Ectodermal cell (in vitro differentiated cells): ENCODE measurements around the gene ACOX1.

ENCODE experiments used
- H3K27ac ChIP-seq: 2 replicates; pipeline ENCODE4 v1.7.0; 2013; ENCODE audit warnings: mild to moderate bottlenecking, low read depth, low read length; ENCODE audit not compliant: insufficient read depth, poor library complexity, severe bottlenecking
- H3K27me3 ChIP-seq: 2 replicates; pipeline ENCODE4 v1.7.0; 2013; ENCODE audit warnings: mild to moderate bottlenecking, low read length; ENCODE audit not compliant: insufficient read depth, control insufficient read depth, poor library complexity, severe bottlenecking
- H3K36me3 ChIP-seq: one replicate; pipeline ENCODE4 v1.7.0; 2013; ENCODE audit warnings: low read length; ENCODE audit not compliant: control insufficient read depth, insufficient read depth
- H3K4me1 ChIP-seq: one replicate; pipeline ENCODE4 v1.7.0; 2013; ENCODE audit warnings: low read length; ENCODE audit not compliant: control insufficient read depth, insufficient read depth
- H3K4me3 ChIP-seq: 2 replicates; pipeline ENCODE4 v1.7.0; 2013; ENCODE audit warnings: low read depth, low read length, control low read depth; ENCODE audit not compliant: insufficient read depth
- H3K9me3 ChIP-seq: 2 replicates; pipeline ENCODE4 v1.7.0; 2013; ENCODE audit warnings: mild to moderate bottlenecking, low read length, moderate library complexity; ENCODE audit not compliant: control insufficient read depth
- WGBS, 2 experiments: methylation state at CpG; one replicate each; pipeline ENCODE4 v1.1.7; 2013; ENCODE audit warnings: missing lambda C conversion rate in 2 of 2; 5-methylcytosine and 5-hydroxymethylcytosine counted together

Gene ACOX1

DNA sequence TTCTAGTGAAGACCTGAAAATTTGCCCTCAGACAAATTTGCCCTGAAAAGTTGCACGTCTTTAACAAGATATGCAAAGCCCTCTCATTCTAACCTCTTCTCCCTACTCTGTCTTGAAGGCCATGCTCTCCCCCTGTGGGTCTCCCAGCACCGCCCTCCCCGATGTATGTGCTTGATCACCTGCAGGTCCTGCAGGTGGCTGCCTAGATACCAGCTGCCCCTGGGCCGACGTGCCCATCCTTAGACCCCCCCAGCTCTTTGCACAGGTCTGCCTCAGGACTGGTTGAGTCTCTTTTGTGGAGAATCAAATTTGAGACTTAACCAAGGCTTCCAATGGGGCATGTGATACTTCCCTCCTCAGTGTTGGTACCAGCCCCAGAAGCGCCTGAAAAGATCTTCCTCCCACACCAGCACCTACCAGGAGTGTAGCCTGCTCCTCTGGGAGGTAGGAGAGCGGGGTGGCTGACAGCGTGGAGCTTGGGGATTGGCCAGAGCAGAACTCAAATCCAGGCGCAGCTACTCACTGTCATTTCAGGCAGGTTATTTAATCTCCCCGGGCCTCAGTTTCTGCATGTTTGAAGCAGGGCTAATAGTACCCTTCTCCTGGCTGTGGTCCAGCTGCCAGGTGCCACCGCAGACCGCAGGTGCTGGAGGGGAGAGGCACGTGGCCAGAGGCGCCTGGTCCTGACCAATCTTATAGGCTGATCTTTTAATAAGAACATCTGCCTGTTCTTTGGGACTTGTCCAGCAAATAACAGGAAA is 69.7 kb downstream of the ACOX1 start:
- Histone ChIP-seq H3K27ac (no peak overlapping the region), H3K4me3 (no peak overlapping the region), H3K9me3 (no peaks in the 10 kb centered on the region), H3K36me3 (no peaks in the 10 kb centered on the region), H3K27me3 (no peaks in the 10 kb centered on the region), H3K4me1 (peaks cover 4% of the 10 kb centered on the region)
- WGBS, 2 experiments = 85 to 88% methylated on average over 14 of the region's 14 CpGs

- no peaks in the 10 kb centered on the region for H3K36me3 ChIP-seq
- no peak overlapping the region for H3K4me3 ChIP-seq
- peaks cover 6% of the 10 kb centered on the region for H3K4me1 ChIP-seq
- 90 to 92% methylated on average over 6 of the region's 6 CpGs for WGBS, 2 experiments
- H3K9me3 ChIP-seq = no peaks in the 10 kb centered on the region
- H3K27me3 ChIP-seq = no peaks in the 10 kb centered on the region
- no peak overlapping the region for H3K27ac ChIP-seq
Measured at GRCh38 chr17:75908201-75908600, 70.8 kb downstream of the ACOX1 start.

- Histone ChIP-seq H3K36me3 (peaks cover 8% of the 10 kb centered on the region), H3K4me1 (peaks cover 6% of the 10 kb centered on the region), H3K27ac (no peak overlapping the region), H3K4me3 (no peak overlapping the region), H3K9me3 (no peaks in the 10 kb centered on the region), H3K27me3 (no peaks in the 10 kb centered on the region)
- 95 to 97% methylated on average over 10 of the region's 10 CpGs for WGBS, 2 experiments
Measured at GRCh38 chr17:75906143-75906884, 72.7 kb downstream of the ACOX1 start.

DNA sequence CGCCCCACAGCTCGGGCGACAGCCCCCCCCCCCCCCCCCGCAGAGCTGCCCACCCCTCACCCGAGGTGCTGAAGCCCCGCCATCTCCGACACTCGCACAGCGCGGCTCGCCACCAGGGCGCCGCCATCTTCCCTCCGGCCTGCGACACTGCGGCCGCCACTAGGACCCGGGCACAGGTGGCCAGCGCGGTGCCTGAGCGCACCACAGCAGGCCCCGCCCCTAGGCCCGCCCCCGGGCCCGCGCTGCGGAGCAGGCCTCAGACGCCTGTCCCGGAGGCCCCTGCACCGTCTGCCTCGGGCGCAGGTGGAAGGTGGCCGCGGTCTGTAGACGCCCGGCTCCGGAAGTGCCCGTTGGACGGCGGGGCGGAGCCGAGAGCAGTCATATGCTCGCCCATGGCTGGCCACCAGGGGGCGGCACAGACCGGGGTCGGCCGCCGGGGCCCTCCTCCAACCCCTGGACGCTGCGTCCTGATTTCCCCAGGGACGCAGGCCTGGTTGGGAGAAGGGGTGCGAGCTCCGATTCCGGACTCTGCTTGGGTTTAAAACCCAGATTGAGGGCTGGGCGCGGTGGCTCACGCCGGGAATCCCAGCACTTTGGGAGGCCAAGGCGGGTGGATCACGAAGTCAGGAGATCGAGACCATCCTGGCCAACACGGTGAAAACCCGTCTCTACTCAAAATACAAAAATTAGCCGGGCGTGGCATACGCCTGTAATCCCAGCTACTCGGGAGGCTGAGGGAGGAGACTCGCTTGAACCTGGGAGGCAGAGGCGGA is 74.0 kb downstream of the ACOX1 start, which contains the start of gene MRPL38:
MRPL38 (minus strand) TSS at position 136 of the 773 bp plus-strand sequence; CDS start at position 127, 9 bp downstream.
- no peaks in the 10 kb centered on the region for H3K9me3 ChIP-seq
- peak within 1 kb of the TSS; percentile 94 for H3K4me3 ChIP-seq
- 9 to 10% methylated on average over 67 to 68 of the region's 69 CpGs for WGBS, 2 experiments
- H3K27me3 ChIP-seq = no peaks in the 10 kb centered on the region
- peak within 1 kb of the TSS; percentile 30 for H3K27ac ChIP-seq
- peaks cover 2% of the 10 kb centered on the region for H3K4me1 ChIP-seq
- H3K36me3 ChIP-seq = peaks cover 14% of the 10 kb centered on the region

GRCh38 chr17:75902406-75902805 is 76.6 kb downstream of the ACOX1 start:
- H3K36me3 ChIP-seq = peaks cover 24% of the 10 kb centered on the region
- WGBS, 2 experiments = 91 to 97% methylated on average over 6 of the region's 6 CpGs
- H3K27me3 ChIP-seq = no peaks in the 10 kb centered on the region
- H3K9me3 ChIP-seq = no peaks in the 10 kb centered on the region
- no peak overlapping the region for H3K27ac ChIP-seq
- H3K4me3 ChIP-seq = no peak overlapping the region
- peaks cover 3% of the 10 kb centered on the region for H3K4me1 ChIP-seq

- no peaks in the 10 kb centered on the region for H3K9me3 ChIP-seq
- H3K4me1 ChIP-seq = peaks cover 7% of the 10 kb centered on the region
- 89 to 91% methylated on average over 18 of the region's 18 CpGs for WGBS, 2 experiments
- H3K27me3 ChIP-seq = no peaks in the 10 kb centered on the region
- H3K27ac ChIP-seq = no peak overlapping the region
- no peak overlapping the region for H3K4me3 ChIP-seq
- peaks cover 24% of the 10 kb centered on the region for H3K36me3 ChIP-seq
Measured at GRCh38 chr17:75901727-75902126, 77.2 kb downstream of the ACOX1 start.

DNA sequence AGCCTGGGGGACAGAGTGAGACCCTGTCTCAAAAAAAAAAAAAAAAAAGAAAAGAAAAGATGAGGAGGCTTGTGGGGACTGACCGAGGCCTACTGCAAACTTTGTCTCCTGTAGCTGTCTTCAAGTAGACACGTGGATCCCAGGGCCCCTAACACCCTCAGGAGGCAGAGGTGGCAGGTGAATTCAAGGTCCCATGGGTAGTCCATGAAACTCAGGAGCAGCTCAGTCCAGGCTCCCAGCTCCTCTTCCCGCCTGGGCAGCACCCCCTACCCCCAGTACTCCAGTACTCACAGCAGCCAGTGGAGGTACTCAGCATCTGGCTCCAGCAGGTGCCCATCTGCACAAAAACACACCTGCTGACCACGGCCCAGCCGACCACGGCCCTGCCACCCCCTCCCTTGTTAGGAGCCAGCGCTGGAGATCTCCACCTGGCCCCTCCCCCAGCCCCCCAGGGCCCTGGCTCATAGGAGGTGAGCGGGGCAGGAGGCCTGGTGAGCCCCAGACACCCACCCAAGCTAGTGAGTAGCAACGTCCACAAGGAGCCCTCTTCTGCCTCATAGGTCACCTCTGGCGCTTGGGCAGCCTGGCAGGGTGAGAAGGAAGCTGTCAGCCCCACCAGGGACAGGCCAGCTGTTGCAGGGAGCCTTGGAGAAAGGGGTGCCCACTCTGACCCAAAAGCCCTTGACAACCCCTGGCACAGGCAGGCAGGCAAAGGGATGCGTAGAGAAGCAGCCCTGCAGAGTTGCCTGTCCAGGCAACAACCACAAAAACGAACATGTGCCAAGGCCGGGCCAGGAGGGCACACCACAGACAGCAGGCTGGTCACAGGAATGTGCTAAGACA is 78.1 kb downstream of the ACOX1 start:
- 94 to 96% methylated on average over 13 of the region's 13 CpGs for WGBS, 2 experiments
- H3K27ac ChIP-seq = no peak overlapping the region
- peaks cover 7% of the 10 kb centered on the region for H3K4me1 ChIP-seq
- no peak overlapping the region for H3K4me3 ChIP-seq
- peaks cover 24% of the 10 kb centered on the region for H3K36me3 ChIP-seq
- no peaks in the 10 kb centered on the region for H3K9me3 ChIP-seq
- no peaks in the 10 kb centered on the region for H3K27me3 ChIP-seq

DNA sequence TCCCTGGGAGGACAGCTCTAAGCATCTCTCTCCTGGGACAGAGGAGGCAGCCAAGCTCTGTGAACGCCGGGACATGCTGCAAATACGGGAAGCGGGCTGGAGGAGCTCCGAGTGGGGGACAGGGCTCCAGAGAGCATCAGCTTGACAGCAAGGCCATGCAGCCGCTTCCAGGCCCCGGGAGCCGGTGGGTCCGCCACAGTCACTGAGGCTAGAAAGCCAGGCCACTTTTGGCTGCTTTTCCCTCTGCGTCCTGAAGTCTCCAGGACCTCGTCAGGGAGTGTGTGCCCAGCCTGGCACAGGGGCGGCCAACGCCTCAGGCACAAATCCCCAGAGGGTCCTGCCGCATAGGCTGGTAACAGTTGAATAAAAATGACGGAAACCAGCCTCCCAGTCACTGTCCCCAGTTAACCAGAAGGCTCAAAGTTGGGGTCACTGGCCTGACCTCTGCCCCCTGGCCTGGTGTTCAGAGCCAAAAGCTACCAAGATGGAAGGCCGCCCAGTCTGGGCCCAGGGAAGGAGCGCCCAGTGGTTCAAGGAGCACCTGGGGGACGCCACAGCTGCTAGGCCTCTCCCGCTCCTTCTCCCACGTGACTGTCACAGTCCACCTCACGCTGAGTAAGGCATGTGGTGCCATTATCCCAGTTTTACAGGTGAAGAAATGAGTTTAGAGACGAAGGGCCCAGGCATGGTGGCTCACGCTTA is 79.0 kb downstream of the ACOX1 start:
- H3K4me1 ChIP-seq = peaks cover 14% of the 10 kb centered on the region
- H3K4me3 ChIP-seq = no peak overlapping the region
- no peaks in the 10 kb centered on the region for H3K9me3 ChIP-seq
- H3K36me3 ChIP-seq = peaks cover 24% of the 10 kb centered on the region
- H3K27ac ChIP-seq = no peak overlapping the region
- 94 to 95% methylated on average over 23 of the region's 23 CpGs for WGBS, 2 experiments
- no peaks in the 10 kb centered on the region for H3K27me3 ChIP-seq

- Histone ChIP-seq H3K4me1 (peaks cover 19% of the 10 kb centered on the region), H3K4me3 (no peak overlapping the region), H3K36me3 (peaks cover 24% of the 10 kb centered on the region), H3K27ac (no peak overlapping the region), H3K27me3 (no peaks in the 10 kb centered on the region), H3K9me3 (no peaks in the 10 kb centered on the region)
- WGBS, 2 experiments = 95 to 96% methylated on average over 13 of the region's 13 CpGs
Measured at GRCh38 chr17:75899353-75899752, 79.6 kb downstream of the ACOX1 start.
